Liver (tissue), 9 donors: ENCODE measurements around the gene TEX9. TPM values are rescaled to one million over a fixed set of nuclear protein-coding genes. Genes with fewer than 3 reads are reported as not detected.

Experiments used
- DNase-seq: peaks from one replicate; pipeline ENCODE4 v3.0.0-alpha.2; 2017; ENCODE audit warnings: low spot score
- H3K27ac ChIP-seq, 2 donors: one replicate each; pipeline ENCODE4 v1.7.0; 2013; ENCODE audit warnings: inconsistent platforms in 2 of 2, low read length in 2 of 2, control low read depth in 1 of 2, low read depth in 1 of 2, mild to moderate bottlenecking in 1 of 2
- H3K27me3 ChIP-seq, 4 donors: one replicate each; pipeline versions ENCODE4 v1.6.1 to v1.7.0; 2013; ENCODE audit warnings: low read length in 3 of 4, inconsistent platforms in 1 of 4, mild to moderate bottlenecking in 1 of 4, moderate library complexity in 1 of 4; ENCODE audit not compliant: control insufficient read depth in 4 of 4, insufficient read depth in 4 of 4
- H3K36me3 ChIP-seq, 4 donors: one replicate each; pipeline versions ENCODE4 v1.6.1 to v1.7.0; 2013; ENCODE audit warnings: low read length in 3 of 4, mild to moderate bottlenecking in 3 of 4, low read depth in 1 of 4, moderate library complexity in 1 of 4; ENCODE audit not compliant: control insufficient read depth in 4 of 4, insufficient read depth in 3 of 4
- H3K4me1 ChIP-seq, 4 donors: one replicate each; pipeline versions ENCODE4 v1.6.1 to v1.7.0; 2013; ENCODE audit warnings: low read length in 3 of 4, mild to moderate bottlenecking in 3 of 4, moderate library complexity in 1 of 4; ENCODE audit not compliant: control insufficient read depth in 4 of 4, insufficient read depth in 4 of 4
- H3K4me3 ChIP-seq, 3 donors: one replicate each; pipeline versions ENCODE4 v1.6.1 to v1.7.0; 2013; ENCODE audit warnings: low read length in 3 of 3, control low read depth in 1 of 3, low read depth in 1 of 3, mild to moderate bottlenecking in 1 of 3
- H3K9ac ChIP-seq, 2 donors: one replicate each; pipeline ENCODE4 v1.7.0; 2013; ENCODE audit warnings: low read length in 2 of 2, mild to moderate bottlenecking in 2 of 2, moderate library complexity in 2 of 2, control low read depth in 1 of 2, low read depth in 1 of 2
- H3K9me3 ChIP-seq, 4 donors: one replicate each; pipeline versions ENCODE4 v1.6.1 to v1.7.0; 2013; ENCODE audit warnings: low read length in 3 of 4; ENCODE audit not compliant: control insufficient read depth in 4 of 4
- EGR1 ChIP-seq, 2 donors: IDR thresholded peaks; 2 replicates each; pipeline ENCODE4 v1.6.1; 2016 to 2018; ENCODE audit warnings: antibody characterized with exemption in 2 of 2, low read depth in 2 of 2
- FOXA1 ChIP-seq: IDR thresholded peaks from 2 replicates; pipeline ENCODE4 v1.6.1; 2016; ENCODE audit warnings: antibody characterized with exemption
- FOXA2 ChIP-seq: IDR thresholded peaks from 2 replicates; pipeline ENCODE4 v1.6.1; 2016; ENCODE audit warnings: antibody characterized with exemption
- GABPA ChIP-seq, 2 donors: IDR thresholded peaks in 1 of 2; conservative IDR thresholded peaks in 1 of 2; 2 replicates each; pipeline ENCODE4 v1.6.1; 2016; ENCODE audit warnings: antibody characterized with exemption in 2 of 2, mild to moderate bottlenecking in 1 of 2, moderate library complexity in 1 of 2
- HNF4A ChIP-seq, 2 donors: conservative IDR thresholded peaks; 2 replicates each; pipeline ENCODE4 v1.6.1; 2016; ENCODE audit warnings: antibody characterized with exemption in 2 of 2, mild to moderate bottlenecking in 2 of 2
- HNF4G ChIP-seq: IDR thresholded peaks from 2 replicates; pipeline ENCODE4 v1.6.1; 2016; ENCODE audit warnings: antibody characterized with exemption
- JUND ChIP-seq, 2 donors: IDR thresholded peaks; 2 replicates each; pipeline ENCODE4 v1.6.1; 2016; ENCODE audit warnings: antibody characterized with exemption in 2 of 2
- NR2F2 ChIP-seq: IDR thresholded peaks from 2 replicates; pipeline ENCODE4 v1.6.1; 2016; ENCODE audit warnings: antibody characterized with exemption
- RAD21 ChIP-seq, 2 donors: IDR thresholded peaks; 2 replicates each; pipeline ENCODE4 v1.6.1; 2016; ENCODE audit warnings: antibody characterized with exemption in 2 of 2, mild to moderate bottlenecking in 2 of 2
- RXRA ChIP-seq, 2 donors: IDR thresholded peaks; 2 replicates each; pipeline ENCODE4 v1.6.1; 2017 to 2018; ENCODE audit warnings: antibody characterized with exemption in 2 of 2, mild to moderate bottlenecking in 1 of 2
- SP1 ChIP-seq: IDR thresholded peaks from 2 replicates; pipeline ENCODE4 v1.6.1; 2018; ENCODE audit warnings: antibody characterized with exemption, mild to moderate bottlenecking
- TAF1 ChIP-seq: conservative IDR thresholded peaks from 2 replicates; pipeline ENCODE4 v1.6.1; 2016; ENCODE audit warnings: antibody characterized with exemption, mild to moderate bottlenecking
- YY1 ChIP-seq: IDR thresholded peaks from 2 replicates; pipeline ENCODE4 v1.6.1; 2016; ENCODE audit warnings: antibody characterized with exemption, mild to moderate bottlenecking
- WGBS: extraction: QIAGEN DNeasy Blood & Tissue Kit; methylation state at CpG from one replicate; pipeline ENCODE4 v1.1.7; 2013; 5-methylcytosine and 5-hydroxymethylcytosine counted together
- polyA plus RNA-seq, 2 donors: library from polyadenylated mRNA; stranded (reverse) in 1 of 2; unstranded in 1 of 2; fragments of 200-250 nt in 1 of 2; fragments of >200 nt in 1 of 2; fragmentation: Nextera tagmentation in 1 of 2; extraction: Ambion mirVana in 1 of 2; gene quantifications; one replicate each; pipeline versions ENCODE4 v1.2.1 to v1.2.3, GENCODE V29; 2013 to 2015
- total RNA-seq, 2 donors: library from RNA; depleted of rRNA; stranded (reverse); fragments of >200 nt; gene quantifications; one replicate each; pipeline ENCODE4 v1.2.3, GENCODE V29; 2014
- TF ChIP-seq, protein P1 (sequence below): IDR thresholded peaks from 2 replicates; pipeline ENCODE4 v1.6.1; 2016; ENCODE audit warnings: antibody characterized with exemption
- TF ChIP-seq, protein P2 (sequence below): fragments of 150-350 bp; IDR thresholded peaks from 2 replicates; pipeline ENCODE4 v1.5.1; 2017; ENCODE audit warnings: improper control_type of control experiment, low read depth, low read length; ENCODE audit not compliant: missing input control
- TF ChIP-seq, protein P3 (sequence below): IDR thresholded peaks from 2 replicates; pipeline ENCODE4 v1.6.1; 2016; ENCODE audit warnings: antibody characterized with exemption, mild to moderate bottlenecking
- TF ChIP-seq, protein P4 (sequence below): IDR thresholded peaks from 2 replicates; pipeline ENCODE4 v1.6.1; 2016; ENCODE audit warnings: antibody characterized with exemption
- TF ChIP-seq, protein P5 (sequence below): IDR thresholded peaks from 2 replicates; pipeline ENCODE4 v1.6.1; 2016; ENCODE audit warnings: antibody characterized with exemption
- donor health status: healthy.
- donor health status: healthy.
- donor health status: healthy.
- donor health status: healthy.
- donor health status: healthy.

The TEX9 gene
- total and polyA plus RNA-seq, 4 donors, result 0.48 to 1.4 (median 0.90) TPM

DNA sequence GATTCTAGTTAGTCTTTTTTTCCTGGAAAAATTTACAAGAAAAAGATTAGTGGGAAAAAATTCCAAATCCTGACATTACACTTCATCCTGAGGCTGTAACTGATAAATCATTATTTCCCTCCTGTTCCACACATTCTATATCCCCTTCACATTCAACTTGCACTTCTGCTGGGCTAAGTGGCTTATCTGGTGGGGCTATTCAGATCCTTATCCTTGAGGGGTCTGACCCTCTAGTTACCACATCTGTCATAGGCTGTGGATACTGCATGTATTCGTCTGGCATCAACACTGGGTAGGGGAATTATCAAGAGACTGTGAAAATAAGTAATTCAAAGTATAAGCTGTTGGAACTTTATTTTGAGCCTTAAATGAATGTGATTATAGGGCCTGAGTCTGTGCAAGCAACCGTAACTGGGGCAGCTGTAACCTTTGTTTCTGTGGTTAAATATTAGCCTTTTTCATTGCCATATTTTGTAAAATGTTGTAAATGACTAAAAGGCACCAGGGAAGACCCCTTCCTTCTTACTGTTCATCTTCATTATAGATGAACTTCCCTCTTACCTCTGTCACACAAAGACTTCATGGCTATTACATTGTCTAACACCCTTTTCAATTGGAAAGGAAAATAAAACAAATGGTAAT, 28.0 kb upstream of the TEX9 start:
- TF ChIP-seq RAD21 (IDR thresholded peaks at IDR 0.05) (no peak), RXRA (IDR thresholded peaks at IDR 0.05) (no peak), HNF4G (no peak), FOXA2 (no peak), NR2F2 (no peak), TAF1 (no peak), EGR1 (IDR thresholded peaks at IDR 0.05; ENCODE audit: low read depth in 2 of 2) (no peak), GABPA (IDR thresholded peaks at IDR 0.05 in 1 of 2, conservative IDR thresholded peaks at IDR 0.05 in 1 of 2) (no peak), YY1 (no peak), SP1 (no peak), JUND (IDR thresholded peaks at IDR 0.05) (no peak), HNF4A (conservative IDR thresholded peaks at IDR 0.05) (no peak), FOXA1 (no peak)
- TF ChIP-seq, protein P1, sequence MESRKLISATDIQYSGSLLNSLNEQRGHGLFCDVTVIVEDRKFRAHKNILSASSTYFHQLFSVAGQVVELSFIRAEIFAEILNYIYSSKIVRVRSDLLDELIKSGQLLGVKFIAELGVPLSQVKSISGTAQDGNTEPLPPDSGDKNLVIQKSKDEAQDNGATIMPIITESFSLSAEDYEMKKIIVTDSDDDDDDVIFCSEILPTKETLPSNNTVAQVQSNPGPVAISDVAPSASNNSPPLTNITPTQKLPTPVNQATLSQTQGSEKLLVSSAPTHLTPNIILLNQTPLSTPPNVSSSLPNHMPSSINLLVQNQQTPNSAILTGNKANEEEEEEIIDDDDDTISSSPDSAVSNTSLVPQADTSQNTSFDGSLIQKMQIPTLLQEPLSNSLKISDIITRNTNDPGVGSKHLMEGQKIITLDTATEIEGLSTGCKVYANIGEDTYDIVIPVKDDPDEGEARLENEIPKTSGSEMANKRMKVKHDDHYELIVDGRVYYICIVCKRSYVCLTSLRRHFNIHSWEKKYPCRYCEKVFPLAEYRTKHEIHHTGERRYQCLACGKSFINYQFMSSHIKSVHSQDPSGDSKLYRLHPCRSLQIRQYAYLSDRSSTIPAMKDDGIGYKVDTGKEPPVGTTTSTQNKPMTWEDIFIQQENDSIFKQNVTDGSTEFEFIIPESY, result no peak
- TF ChIP-seq, protein P2, sequence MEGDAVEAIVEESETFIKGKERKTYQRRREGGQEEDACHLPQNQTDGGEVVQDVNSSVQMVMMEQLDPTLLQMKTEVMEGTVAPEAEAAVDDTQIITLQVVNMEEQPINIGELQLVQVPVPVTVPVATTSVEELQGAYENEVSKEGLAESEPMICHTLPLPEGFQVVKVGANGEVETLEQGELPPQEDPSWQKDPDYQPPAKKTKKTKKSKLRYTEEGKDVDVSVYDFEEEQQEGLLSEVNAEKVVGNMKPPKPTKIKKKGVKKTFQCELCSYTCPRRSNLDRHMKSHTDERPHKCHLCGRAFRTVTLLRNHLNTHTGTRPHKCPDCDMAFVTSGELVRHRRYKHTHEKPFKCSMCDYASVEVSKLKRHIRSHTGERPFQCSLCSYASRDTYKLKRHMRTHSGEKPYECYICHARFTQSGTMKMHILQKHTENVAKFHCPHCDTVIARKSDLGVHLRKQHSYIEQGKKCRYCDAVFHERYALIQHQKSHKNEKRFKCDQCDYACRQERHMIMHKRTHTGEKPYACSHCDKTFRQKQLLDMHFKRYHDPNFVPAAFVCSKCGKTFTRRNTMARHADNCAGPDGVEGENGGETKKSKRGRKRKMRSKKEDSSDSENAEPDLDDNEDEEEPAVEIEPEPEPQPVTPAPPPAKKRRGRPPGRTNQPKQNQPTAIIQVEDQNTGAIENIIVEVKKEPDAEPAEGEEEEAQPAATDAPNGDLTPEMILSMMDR, result no peak
- TF ChIP-seq, protein P3, sequence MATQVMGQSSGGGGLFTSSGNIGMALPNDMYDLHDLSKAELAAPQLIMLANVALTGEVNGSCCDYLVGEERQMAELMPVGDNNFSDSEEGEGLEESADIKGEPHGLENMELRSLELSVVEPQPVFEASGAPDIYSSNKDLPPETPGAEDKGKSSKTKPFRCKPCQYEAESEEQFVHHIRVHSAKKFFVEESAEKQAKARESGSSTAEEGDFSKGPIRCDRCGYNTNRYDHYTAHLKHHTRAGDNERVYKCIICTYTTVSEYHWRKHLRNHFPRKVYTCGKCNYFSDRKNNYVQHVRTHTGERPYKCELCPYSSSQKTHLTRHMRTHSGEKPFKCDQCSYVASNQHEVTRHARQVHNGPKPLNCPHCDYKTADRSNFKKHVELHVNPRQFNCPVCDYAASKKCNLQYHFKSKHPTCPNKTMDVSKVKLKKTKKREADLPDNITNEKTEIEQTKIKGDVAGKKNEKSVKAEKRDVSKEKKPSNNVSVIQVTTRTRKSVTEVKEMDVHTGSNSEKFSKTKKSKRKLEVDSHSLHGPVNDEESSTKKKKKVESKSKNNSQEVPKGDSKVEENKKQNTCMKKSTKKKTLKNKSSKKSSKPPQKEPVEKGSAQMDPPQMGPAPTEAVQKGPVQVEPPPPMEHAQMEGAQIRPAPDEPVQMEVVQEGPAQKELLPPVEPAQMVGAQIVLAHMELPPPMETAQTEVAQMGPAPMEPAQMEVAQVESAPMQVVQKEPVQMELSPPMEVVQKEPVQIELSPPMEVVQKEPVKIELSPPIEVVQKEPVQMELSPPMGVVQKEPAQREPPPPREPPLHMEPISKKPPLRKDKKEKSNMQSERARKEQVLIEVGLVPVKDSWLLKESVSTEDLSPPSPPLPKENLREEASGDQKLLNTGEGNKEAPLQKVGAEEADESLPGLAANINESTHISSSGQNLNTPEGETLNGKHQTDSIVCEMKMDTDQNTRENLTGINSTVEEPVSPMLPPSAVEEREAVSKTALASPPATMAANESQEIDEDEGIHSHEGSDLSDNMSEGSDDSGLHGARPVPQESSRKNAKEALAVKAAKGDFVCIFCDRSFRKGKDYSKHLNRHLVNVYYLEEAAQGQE, result no peak
- TF ChIP-seq, protein P4, sequence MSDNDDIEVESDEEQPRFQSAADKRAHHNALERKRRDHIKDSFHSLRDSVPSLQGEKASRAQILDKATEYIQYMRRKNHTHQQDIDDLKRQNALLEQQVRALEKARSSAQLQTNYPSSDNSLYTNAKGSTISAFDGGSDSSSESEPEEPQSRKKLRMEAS, result no peak
- TF ChIP-seq, protein P5, sequence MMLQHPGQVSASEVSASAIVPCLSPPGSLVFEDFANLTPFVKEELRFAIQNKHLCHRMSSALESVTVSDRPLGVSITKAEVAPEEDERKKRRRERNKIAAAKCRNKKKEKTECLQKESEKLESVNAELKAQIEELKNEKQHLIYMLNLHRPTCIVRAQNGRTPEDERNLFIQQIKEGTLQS, result no peak
- peaks cover 0 to 3% (median 0%) of the 10 kb centered on the region in 4 donors for H3K27me3 ChIP-seq
- WGBS, result 55% methylated on average over 2 of the region's 2 CpGs
- no peak for DNase-seq
- H3K9ac ChIP-seq, result no peak overlapping the region
- H3K4me3 ChIP-seq, result no peak overlapping the region
- H3K9me3 ChIP-seq, result peaks cover 0 to 4% (median 0%) of the 10 kb centered on the region in 4 donors
- H3K27ac ChIP-seq, result no peak overlapping the region
- no peaks in the 10 kb centered on the region for H3K36me3 ChIP-seq
- H3K4me1 ChIP-seq, result no peaks in the 10 kb centered on the region
